T-cell (primary cell): ENCODE data around the gene DGKZ. TPM values are rescaled to one million over a fixed set of nuclear protein-coding genes. Genes with fewer than 3 reads are reported as not detected.
"Not testable (repeated sequence)": the region's sequence is repeated elsewhere in the genome, so short reads cannot be mapped to it uniquely, and the experiment has no call there.

Experiments used
- ATAC-seq, 4 experiments: fragments of 200-7000 bp in 3 of 4; fragments of 150-1000 bp in 1 of 4; cut with Tn5 transposase; replicated peaks in 1 of 4; 1 replicate in 3 of 4; 2 replicates in 1 of 4; pipeline ENCODE4 v1.10.0; 2021; ENCODE audit warnings: moderate library complexity in 3 of 4, mild to moderate bottlenecking in 2 of 4, moderate number of reproducible peaks in 1 of 4
- CTCF ChIA-PET, 2 donors: fragments of 300-600 bp; sonication (Branson Sonifier 250); formaldehyde crosslinking; loops; one replicate each; lab custom pipeline; 2022; ENCODE audit warnings: antibody characterized with exemption in 2 of 2; lab: Charles Lee
- POLR2A ChIA-PET, 2 donors: fragments of 300-600 bp; sonication (Branson Sonifier 250); formaldehyde crosslinking; loops; one replicate each; lab custom pipeline; 2022; ENCODE audit warnings: antibody characterized with exemption in 2 of 2; lab: Charles Lee
- DNase-seq, 35 experiments: peaks; one replicate each; pipeline versions ENCODE4 v3.0.0 to v3.0.0-alpha.2; 2013 to 2023
- H3K27ac ChIP-seq: one replicate; pipeline ENCODE4 v1.5.1; 2013; ENCODE audit warnings: low read length
- H3K27me3 ChIP-seq, 2 experiments: replicated peaks in 1 of 2; 1 replicate in 1 of 2; 2 replicates in 1 of 2; pipeline versions ENCODE4 v1.6.1 to v1.7.0; 2013; ENCODE audit warnings: low read length in 1 of 2, mixed read lengths in 1 of 2; ENCODE audit not compliant: control insufficient read depth in 2 of 2, insufficient read depth in 2 of 2; ENCODE audit errors: extremely low read depth in 1 of 2
- H3K36me3 ChIP-seq, 2 donors: 1 replicate in 1 of 2; 2 replicates in 1 of 2; pipeline versions ENCODE4 v1.6.1 to v1.7.0; 2013; ENCODE audit warnings: low read length in 1 of 2; ENCODE audit not compliant: control insufficient read depth in 2 of 2, insufficient read depth in 1 of 2; ENCODE audit errors: extremely low read depth in 1 of 2
- H3K4me1 ChIP-seq, 2 experiments: 1 replicate in 1 of 2; 2 replicates in 1 of 2; pipeline versions ENCODE4 v1.6.1 to v1.7.0; 2013; ENCODE audit warnings: low read length in 2 of 2, mixed read lengths in 1 of 2; ENCODE audit not compliant: insufficient read depth in 2 of 2, control insufficient read depth in 1 of 2; ENCODE audit errors: extremely low read depth in 1 of 2
- H3K4me3 ChIP-seq, 2 donors: 1 replicate in 1 of 2; 2 replicates in 1 of 2; pipeline versions ENCODE4 v1.5.1 to v1.7.0; 2013; ENCODE audit warnings: mild to moderate bottlenecking in 2 of 2, low read length in 1 of 2, moderate library complexity in 1 of 2; ENCODE audit not compliant: control insufficient read depth in 1 of 2; ENCODE audit errors: extremely low read depth in 1 of 2
- H3K9me3 ChIP-seq: 2 replicates; pipeline ENCODE4 v1.7.0; 2013
- H3K27ac Mint-ChIP-seq, 2 donors: one replicate each; pipeline ENCODE4 v1.8.0; 2020 to 2021; ENCODE audit warnings: mild to moderate bottlenecking in 2 of 2, mixed read lengths in 2 of 2
- H3K27me3 Mint-ChIP-seq, 2 donors: one replicate each; pipeline ENCODE4 v1.8.0; 2021 to 2022; ENCODE audit warnings: mixed read lengths in 2 of 2
- H3K36me3 Mint-ChIP-seq: one replicate; pipeline ENCODE4 v1.8.0; 2021; ENCODE audit warnings: mixed read lengths
- H3K4me1 Mint-ChIP-seq, 3 donors: one replicate each; pipeline ENCODE4 v1.8.0; 2020 to 2022; ENCODE audit warnings: mixed read lengths in 3 of 3, mild to moderate bottlenecking in 1 of 3
- H3K4me3 Mint-ChIP-seq, 3 donors: one replicate each; pipeline ENCODE4 v1.8.0; 2020 to 2022; ENCODE audit warnings: mild to moderate bottlenecking in 3 of 3, mixed read lengths in 3 of 3, moderate library complexity in 3 of 3
- H3K9me3 Mint-ChIP-seq, 3 donors: one replicate each; pipeline ENCODE4 v1.8.0; 2020 to 2022; ENCODE audit warnings: mixed read lengths in 3 of 3
- WGBS: methylation state at CpG from one replicate; pipeline ENCODE4 v1.1.5; 2013; ENCODE audit warnings: missing lambda C conversion rate; ENCODE audit not compliant: insufficient coverage; 5-methylcytosine and 5-hydroxymethylcytosine counted together
- total RNA-seq, 35 experiments: library from RNA in 6 of 35; stranded (reverse) in 6 of 35; fragments of 120-200 nt in 1 of 35; gene quantifications; one replicate each; pipeline versions ENCODE4 v1.2.1 to v1.2.4 and lab custom pipeline; 2013 to 2026

DGKZ gene
- total RNA-seq, 5 donors from 2014 or later (not counting 1 experiment from before 2014, with no cell fraction given), result 235 to 318 (median 251) TPM

- H3K4me3 ChIP-seq, H3K4me3 Mint-ChIP-seq, H3K36me3 ChIP-seq, H3K27ac ChIP-seq, DNase-seq, H3K27ac Mint-ChIP-seq, H3K9me3 Mint-ChIP-seq, ATAC-seq, H3K36me3 Mint-ChIP-seq, H3K4me1 Mint-ChIP-seq, H3K9me3 ChIP-seq, POLR2A ChIA-PET, H3K27me3 ChIP-seq, H3K27me3 Mint-ChIP-seq: not testable (repeated sequence)
- WGBS, result 97% methylated on average over 8 of the region's 12 CpGs
- H3K4me1 ChIP-seq, result peaks cover 6 to 18% of the 10 kb centered on the region in 2 experiments
- CTCF ChIA-PET, result interaction anchor here (0.5 to 0.6 kb wide), 2 partner anchors 9 to 75 kb away, joined by 3 to 4 read pairs; no protein-coding TSS in a partner anchor
These were observed 43.2 kb upstream of the DGKZ start for GRCh38 chr11:46304036-46304435.

GRCh38 chr11:46304605-46305179, 42.6 kb upstream of the DGKZ start:
- Mint-ChIP-seq H3K27me3 (peaks cover 0 to 3% of the 10 kb centered on the region in 2 donors), H3K36me3 (no peaks in the 10 kb centered on the region), H3K4me3 (no peak overlapping the region), H3K4me1 (peaks cover 6 to 13% (median 13%) of the 10 kb centered on the region in 3 donors), H3K9me3 (no peaks in the 10 kb centered on the region), H3K27ac (no peak overlapping the region)
- Histone ChIP-seq H3K9me3 (no peaks in the 10 kb centered on the region), H3K27me3 (peaks cover 0 to 8% of the 10 kb centered on the region in 2 experiments), H3K4me3 (no peak overlapping the region), H3K27ac (no peak overlapping the region), H3K4me1 (peaks cover 6 to 19% of the 10 kb centered on the region in 2 experiments), H3K36me3 (no peaks in the 10 kb centered on the region)
- ChIA-PET POLR2A (no interaction called here), CTCF (interaction anchor here (0.5 to 0.6 kb wide), 2 partner anchors 9 to 76 kb away, joined by 3 to 4 read pairs; no protein-coding TSS in a partner anchor)
- no peak for ATAC-seq
- DNase-seq, result no peak
- 87% methylated on average over 6 of the region's 10 CpGs for WGBS

GRCh38 chr11:46305295-46305694, 42.0 kb upstream of the DGKZ start:
- Mint-ChIP-seq H3K36me3 (no peaks in the 10 kb centered on the region), H3K27ac (no peak overlapping the region), H3K4me1 (peaks cover 6 to 18% (median 13%) of the 10 kb centered on the region in 3 donors), H3K9me3 (no peaks in the 10 kb centered on the region), H3K4me3 (no peak overlapping the region), H3K27me3 (peaks cover 0 to 3% of the 10 kb centered on the region in 2 donors)
- CTCF ChIA-PET, result interaction anchor here (0.7 to 1.0 kb wide), 2 partner anchors 9 to 61 kb away, joined by 4 read pairs; no protein-coding TSS in a partner anchor
- Histone ChIP-seq H3K27me3 (peaks cover 0 to 5% of the 10 kb centered on the region in 2 experiments), H3K27ac (no peak overlapping the region), H3K4me1 (peaks cover 6 to 21% of the 10 kb centered on the region in 2 experiments), H3K9me3 (no peaks in the 10 kb centered on the region), H3K4me3 (no peak overlapping the region), H3K36me3 (no peaks in the 10 kb centered on the region)
- POLR2A ChIA-PET, result no interaction called here
- DNase-seq, result peak in 8 of 35 experiments; percentile 18 to 48 (median 30)
- peak in 3 of 4 experiments; percentile 50 to 80 (median 54) for ATAC-seq
- 100% methylated on average over 1 of the region's 6 CpGs for WGBS

- H3K4me3 ChIP-seq, result no peak overlapping the region
- POLR2A ChIA-PET, result no interaction called here
- peaks cover 6 to 21% of the 10 kb centered on the region in 2 experiments for H3K4me1 ChIP-seq
- 100% methylated on average over 2 of the region's 5 CpGs for WGBS
- H3K36me3 ChIP-seq, result no peaks in the 10 kb centered on the region
- H3K27ac ChIP-seq, result no peak overlapping the region
- DNase-seq (no peak), ATAC-seq (no peak)
- H3K9me3 Mint-ChIP-seq, result no peaks in the 10 kb centered on the region
- CTCF ChIA-PET, result interaction anchor here (0.6 to 1.0 kb wide), 3 partner anchors 8 to 318 kb away, joined by 3 to 4 read pairs (median 4); no protein-coding TSS in a partner anchor
- no peak overlapping the region for H3K4me3 Mint-ChIP-seq
- H3K27me3 ChIP-seq, result peaks cover 0 to 5% of the 10 kb centered on the region in 2 experiments
- peaks cover 6 to 18% (median 13%) of the 10 kb centered on the region in 3 donors for H3K4me1 Mint-ChIP-seq
- no peaks in the 10 kb centered on the region for H3K9me3 ChIP-seq
- no peak overlapping the region for H3K27ac Mint-ChIP-seq
- no peaks in the 10 kb centered on the region for H3K36me3 Mint-ChIP-seq
- peaks cover 0 to 3% of the 10 kb centered on the region in 2 donors for H3K27me3 Mint-ChIP-seq
These were observed 40.9 kb upstream of the DGKZ start for GRCh38 chr11:46306296-46306853.

GRCh38 chr11:46307369-46307768, 39.9 kb upstream of the DGKZ start:
- no peak overlapping the region for H3K4me3 ChIP-seq
- Mint-ChIP-seq H3K36me3 (no peaks in the 10 kb centered on the region), H3K27ac (no peak overlapping the region), H3K4me3 (no peak overlapping the region), H3K4me1 (peaks cover 6 to 18% (median 13%) of the 10 kb centered on the region in 3 donors), H3K9me3 (no peaks in the 10 kb centered on the region), H3K27me3 (peaks cover 0 to 3% of the 10 kb centered on the region in 2 donors)
- no peak overlapping the region for H3K27ac ChIP-seq
- peaks cover 0 to 8% of the 10 kb centered on the region in 2 experiments for H3K27me3 ChIP-seq
- ChIA-PET CTCF (interaction anchor here (0.6 to 3.4 kb wide), 5 partner anchors 40 to 342 kb away, joined by 3 to 12 read pairs (median 3); no protein-coding TSS in a partner anchor), POLR2A (no interaction called here)
- 40% methylated on average over 1 of the region's 3 CpGs for WGBS
- H3K9me3 ChIP-seq, result no peaks in the 10 kb centered on the region
- ATAC-seq, result no peak
- no peaks in the 10 kb centered on the region for H3K36me3 ChIP-seq
- DNase-seq, result no peak
- H3K4me1 ChIP-seq, result peaks cover 6 to 21% of the 10 kb centered on the region in 2 experiments

GRCh38 chr11:46307785-46308341, 39.4 kb upstream of the DGKZ start:
- Mint-ChIP-seq H3K36me3 (no peaks in the 10 kb centered on the region), H3K4me1 (peaks cover 6 to 18% (median 13%) of the 10 kb centered on the region in 3 donors), H3K27ac (no peak overlapping the region), H3K9me3 (no peaks in the 10 kb centered on the region), H3K27me3 (peaks cover 0 to 3% of the 10 kb centered on the region in 2 donors), H3K4me3 (no peak overlapping the region)
- ChIA-PET POLR2A (no interaction called here), CTCF (interaction anchor here (0.6 to 3.4 kb wide), 8 partner anchors 40 to 343 kb away, joined by 3 to 12 read pairs (median 3); no protein-coding TSS in a partner anchor)
- Histone ChIP-seq H3K27me3 (peaks cover 0 to 13% of the 10 kb centered on the region in 2 experiments), H3K4me3 (no peak overlapping the region), H3K36me3 (no peaks in the 10 kb centered on the region), H3K4me1 (peaks cover 6 to 21% of the 10 kb centered on the region in 2 experiments), H3K9me3 (no peaks in the 10 kb centered on the region), H3K27ac (no peak overlapping the region)
- no peak for DNase-seq
- ATAC-seq, result no peak
- 71% methylated on average over 11 of the region's 14 CpGs for WGBS
